ENCODE measurements around the gene B3GNT5. TPM values are rescaled to one million over a fixed set of nuclear protein-coding genes. Genes with fewer than 3 reads are reported as not detected.

Gene B3GNT5
- total and polyA plus RNA-seq, 10 of the 15 experiments (the other 5 are each of a cell fraction or from before 2014, with no cell fraction given): 0.24 to 1.1 (median 0.48) TPM

- FAIRE-seq (no peak), DNase-seq (ENCODE audit: low read depth, low spot score) (no peak), ATAC-seq (no peak)
- 92% methylated on average over 5 of the region's 5 CpGs for WGBS (ENCODE audit: insufficient coverage, insufficient replicate concordance, low lambda C conversion rate, missing lambda C conversion rate)
- H3K4me2 ChIP-seq (ENCODE audit: control insufficient read depth, insufficient read depth): no peak overlapping the region
- H3K27ac ChIP-seq (ENCODE audit: control insufficient read depth, insufficient read depth): no peak overlapping the region
- no TSS peak for BruUV-seq (replicated peaks)
- POLR2A ChIA-PET: no interaction called here
- H3K36me3 ChIP-seq (ENCODE audit: control insufficient read depth in 2 of 2, insufficient read depth in 2 of 2, low read length in 1 of 2): no peaks in the 10 kb centered on the region
- RAD21 ChIA-PET (ENCODE audit: unreplicated experiment): interaction anchor here (1.8 kb wide), 1 partner anchor 54 kb away, joined by 4 read pairs; no protein-coding TSS in a partner anchor
- H3K27me3 ChIP-seq (replicated peaks in 1 of 2; ENCODE audit: control insufficient read depth in 2 of 2, insufficient read depth in 2 of 2, low read length in 1 of 2): no peaks in the 10 kb centered on the region; a peak in 1 of 4 replicates
- intact Hi-C loops (cut with micrococcal nuclease; ENCODE audit: unreplicated experiment): no loop called here
- SMC1A ChIA-PET (ENCODE audit: uncharacterized antibody, unreplicated experiment): interaction anchor here (1.0 kb wide), 1 partner anchor 18 kb away, joined by 3 read pairs; no protein-coding TSS in a partner anchor
- no peak for TF ChIP-seq SMAD5 (IDR thresholded peaks at IDR 0.05; ENCODE audit: low read depth)
- CTCF ChIA-PET: no interaction called here
- no peaks in the 10 kb centered on the region for H3K4me1 ChIP-seq (ENCODE audit: control insufficient read depth, insufficient read depth, low read length)
- H4K20me1 ChIP-seq (ENCODE audit: control insufficient read depth, insufficient read depth): no peaks in the 10 kb centered on the region
- H3K9ac ChIP-seq (ENCODE audit: control insufficient read depth, insufficient read depth, low read length): no peak overlapping the region
- peaks cover 6% of the 10 kb centered on the region; the same call in 2 of the 3 replicates for H3K9me3 ChIP-seq (replicated peaks; ENCODE audit: control insufficient read depth, insufficient read depth, low read length)
- no peak overlapping the region for H3K4me3 ChIP-seq
- H2AFZ ChIP-seq (ENCODE audit: control insufficient read depth, low read depth, low read length): no peak overlapping the region
- in situ Hi-C loops (cut with MboI): no loop called here
- no peaks in the 10 kb centered on the region for H3K79me2 ChIP-seq (ENCODE audit: control insufficient read depth, insufficient read depth, low read length)
Measured at GRCh38 chr3:183239046-183239445, 14.0 kb upstream of the B3GNT5 start.

- Histone ChIP-seq H3K27me3 (replicated peaks in 1 of 2; ENCODE audit: control insufficient read depth in 2 of 2, insufficient read depth in 2 of 2, low read length in 1 of 2) (no peaks in the 10 kb centered on the region; a peak in 2 of 4 replicates), H3K79me2 (ENCODE audit: control insufficient read depth, insufficient read depth, low read length) (no peaks in the 10 kb centered on the region), H4K20me1 (ENCODE audit: control insufficient read depth, insufficient read depth) (no peaks in the 10 kb centered on the region), H3K4me1 (ENCODE audit: control insufficient read depth, insufficient read depth, low read length) (no peaks in the 10 kb centered on the region), H3K9ac (ENCODE audit: control insufficient read depth, insufficient read depth, low read length) (no peak overlapping the region), H3K36me3 (ENCODE audit: control insufficient read depth in 2 of 2, insufficient read depth in 2 of 2, low read length in 1 of 2) (no peaks in the 10 kb centered on the region), H3K9me3 (replicated peaks; ENCODE audit: control insufficient read depth, insufficient read depth, low read length) (peaks cover 6% of the 10 kb centered on the region; the same call in 2 of the 3 replicates), H3K4me3 (no peak overlapping the region), H3K4me2 (ENCODE audit: control insufficient read depth, insufficient read depth) (no peak overlapping the region), H2AFZ (ENCODE audit: control insufficient read depth, low read depth, low read length) (no peak overlapping the region), H3K27ac (ENCODE audit: control insufficient read depth, insufficient read depth) (no peak overlapping the region)
- CTCF ChIA-PET: no interaction called here
- SMC1A ChIA-PET (ENCODE audit: uncharacterized antibody, unreplicated experiment): no interaction called here
- no peak for FAIRE-seq
- no peak for ATAC-seq
- no TSS peak for BruUV-seq (replicated peaks)
- POLR2A ChIA-PET: no interaction called here
- RAD21 ChIA-PET (ENCODE audit: unreplicated experiment): no interaction called here
- 8% methylated on average over 1 of the region's 1 CpG for WGBS (ENCODE audit: insufficient coverage, insufficient replicate concordance, low lambda C conversion rate, missing lambda C conversion rate)
- DNase-seq (ENCODE audit: low read depth, low spot score): no peak
- in situ Hi-C loops (cut with MboI) (no loop called here), intact Hi-C loops (cut with micrococcal nuclease; ENCODE audit: unreplicated experiment) (no loop called here)
- TF ChIP-seq FOXM1 (IDR thresholded peaks at IDR 0.05; ENCODE audit: low read depth, low read length) (no peak), ELK1 (IDR thresholded peaks at IDR 0.05; ENCODE audit: low read depth, low read length) (no peak), NR2C1 (IDR thresholded peaks at IDR 0.05) (no peak), ZNF24 (IDR thresholded peaks at IDR 0.05) (no peak), SREBF2 (IDR thresholded peaks at IDR 0.05; ENCODE audit: low read length) (no peak), PKNOX1 (IDR thresholded peaks at IDR 0.05) (no peak), EP300 (IDR thresholded peaks at IDR 0.05; ENCODE audit: borderline replicate concordance in 1 of 2, control insufficient read depth in 1 of 2, low read depth in 2 of 2, low read length in 2 of 2) (no peak), NFXL1 (IDR thresholded peaks at IDR 0.05; ENCODE audit: borderline replicate concordance) (no peak), TARDBP (IDR thresholded peaks at IDR 0.05; ENCODE audit: borderline replicate concordance) (no peak), BHLHE40 (IDR thresholded peaks at IDR 0.05; ENCODE audit: borderline replicate concordance in 1 of 2, low read depth in 2 of 2, low read length in 1 of 2) (no peak), CBX3 (IDR thresholded peaks at IDR 0.05; ENCODE audit: borderline replicate concordance, low read depth) (no peak), RELB (IDR thresholded peaks at IDR 0.05; ENCODE audit: low read depth) (no peak), LARP7 (IDR thresholded peaks at IDR 0.05) (no peak), RELA (IDR thresholded peaks at IDR 0.05; ENCODE audit: borderline replicate concordance, partially characterized antibody) (no peak), ESRRA (IDR thresholded peaks at IDR 0.05; ENCODE audit: low read length) (no peak)
Measured at GRCh38 chr3:183242431-183242830, 10.6 kb upstream of the B3GNT5 start.
